Activated naive CD4-positive, alpha-beta T cell treated with anti-CD3 and anti-CD28 coated beads, Interleukin-2, amount 50 U/mL, for 24 hours (primary cell): Measurements from ENCODE around the gene PCF11.
A peak's percentile ranks its signal among the peaks of the same experiment; 100 is the strongest.
"Not testable (repeated sequence)": the region's sequence is repeated elsewhere in the genome, so short reads cannot be mapped to it uniquely, and the experiment has no call there.

Source experiments
- H3K27ac Mint-ChIP-seq: one replicate; pipeline ENCODE4 v1.8.0; 2021; ENCODE audit warnings: mild to moderate bottlenecking, mixed read lengths
- H3K27me3 Mint-ChIP-seq: one replicate; pipeline ENCODE4 v1.8.0; 2021; ENCODE audit warnings: mixed read lengths
- H3K36me3 Mint-ChIP-seq: one replicate; pipeline ENCODE4 v1.8.0; 2021; ENCODE audit warnings: mixed read lengths
- H3K4me1 Mint-ChIP-seq: one replicate; pipeline ENCODE4 v1.8.0; 2021; ENCODE audit warnings: mixed read lengths
- H3K4me3 Mint-ChIP-seq: one replicate; pipeline ENCODE4 v1.8.0; 2021; ENCODE audit warnings: mild to moderate bottlenecking, mixed read lengths
- H3K9me3 Mint-ChIP-seq: one replicate; pipeline ENCODE4 v1.8.0; 2021; ENCODE audit warnings: mixed read lengths

PCF11 gene

DNA sequence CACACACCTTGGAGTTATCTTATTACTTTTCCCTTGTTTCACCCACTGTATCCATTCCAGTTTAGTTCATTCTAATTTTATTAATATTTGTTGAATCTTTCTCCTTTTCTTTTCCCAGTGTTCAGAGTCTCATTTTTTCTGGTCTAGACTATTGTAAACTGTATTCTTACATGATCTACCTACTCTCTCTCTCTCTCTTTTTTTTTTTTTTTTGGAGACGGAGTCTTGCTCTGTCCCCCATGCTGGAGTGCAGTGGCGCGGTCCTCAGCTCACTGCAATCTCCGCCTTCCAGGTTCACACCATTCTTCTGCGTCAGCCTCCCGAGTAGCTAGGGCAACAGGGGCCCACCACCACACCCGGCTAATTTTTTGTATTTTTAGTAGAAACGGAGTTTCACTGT, 38.7 kb downstream of the PCF11 start:
- Mint-ChIP-seq H3K9me3 (no peaks in the 10 kb centered on the region), H3K27ac (peak overlapping the region; percentile 53)

DNA sequence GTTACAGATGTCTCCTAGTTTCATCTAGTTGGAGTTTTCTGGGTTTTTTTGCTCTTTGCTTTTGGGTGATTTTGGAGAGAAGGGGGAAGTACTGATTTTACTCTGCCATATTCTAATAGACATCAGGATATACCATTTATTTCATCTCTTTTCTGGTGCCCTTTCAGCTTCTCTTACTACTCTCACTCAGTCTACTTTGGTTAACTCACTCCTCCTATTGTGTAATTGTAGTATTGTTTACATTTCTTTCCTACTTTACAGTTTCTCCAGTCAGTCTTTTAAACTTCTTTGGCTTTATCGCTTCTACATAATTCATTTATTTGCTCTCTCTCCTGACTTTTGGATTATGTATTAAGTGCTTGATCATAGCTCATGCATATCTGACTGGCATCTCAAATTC, 43.1 kb downstream of the PCF11 start:
- H3K27ac Mint-ChIP-seq, result no peak overlapping the region
- no peaks in the 10 kb centered on the region for H3K27me3 Mint-ChIP-seq
- H3K36me3 Mint-ChIP-seq, result peaks cover 11% of the 10 kb centered on the region
- no peaks in the 10 kb centered on the region for H3K9me3 Mint-ChIP-seq
- peaks cover 26% of the 10 kb centered on the region for H3K4me1 Mint-ChIP-seq
- no peak overlapping the region for H3K4me3 Mint-ChIP-seq

More for the DNA sequence above, 38.7 kb downstream of the PCF11 start:
- Mint-ChIP-seq H3K27me3 (no peaks in the 10 kb centered on the region), H3K36me3 (peaks cover 17% of the 10 kb centered on the region), H3K4me3 (peak overlapping the region; percentile 100), H3K4me1 (peaks cover 52% of the 10 kb centered on the region)

DNA sequence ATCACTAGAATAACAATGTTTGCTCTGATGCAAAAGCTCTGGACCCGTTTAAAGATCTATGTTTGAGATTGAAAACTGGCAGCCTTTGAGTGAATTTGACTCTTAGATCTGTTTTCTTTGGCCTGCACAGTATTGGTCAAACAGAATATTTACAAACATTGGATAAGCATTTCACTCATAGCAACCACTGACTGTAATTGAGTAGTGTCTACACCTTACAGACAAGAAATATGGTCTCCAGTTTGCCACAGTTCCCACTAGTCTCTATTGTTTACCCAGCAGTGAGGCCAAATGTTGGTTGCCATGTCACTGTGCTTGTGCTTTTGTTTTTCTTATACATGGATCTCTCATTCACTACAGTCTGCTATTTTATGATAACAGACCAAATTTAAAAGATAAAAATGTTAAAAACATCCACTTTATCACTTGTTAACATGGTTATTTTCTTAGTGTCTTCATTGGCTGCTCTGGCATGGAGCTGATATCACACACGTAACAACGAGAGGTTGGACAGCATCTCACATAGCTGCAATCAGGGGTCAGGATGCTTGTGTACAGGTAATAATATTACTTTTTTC, 48.8 kb downstream of the PCF11 start:
- Mint-ChIP-seq H3K4me3 (no peak overlapping the region), H3K9me3 (no peaks in the 10 kb centered on the region), H3K4me1 (no peaks in the 10 kb centered on the region), H3K36me3 (peaks cover 8% of the 10 kb centered on the region), H3K27me3 (no peaks in the 10 kb centered on the region), H3K27ac (no peak overlapping the region)

DNA sequence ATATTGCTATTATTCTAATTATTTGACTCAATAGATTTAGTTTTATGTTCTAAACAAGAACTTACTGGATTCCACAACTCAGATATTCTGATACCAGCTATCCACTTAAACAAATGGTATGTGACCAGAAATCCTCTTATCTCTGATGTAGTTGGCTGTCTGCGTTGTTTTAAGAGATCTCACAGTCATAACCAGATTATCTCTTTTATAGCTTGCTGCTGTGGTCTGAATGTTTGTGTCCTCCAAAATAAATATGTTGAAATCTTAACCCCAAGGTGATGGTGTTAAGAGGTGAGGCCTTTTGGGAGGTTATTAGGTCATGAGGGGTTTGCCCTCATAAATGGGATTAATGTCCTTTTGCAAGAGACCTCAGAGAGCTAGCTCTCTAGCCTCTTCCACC, 49.3 kb downstream of the PCF11 start:
- Mint-ChIP-seq H3K27ac (no peak overlapping the region), H3K4me1 (no peaks in the 10 kb centered on the region), H3K4me3 (no peak overlapping the region), H3K36me3 (peaks cover 8% of the 10 kb centered on the region), H3K9me3 (no peaks in the 10 kb centered on the region), H3K27me3 (no peaks in the 10 kb centered on the region)

DNA sequence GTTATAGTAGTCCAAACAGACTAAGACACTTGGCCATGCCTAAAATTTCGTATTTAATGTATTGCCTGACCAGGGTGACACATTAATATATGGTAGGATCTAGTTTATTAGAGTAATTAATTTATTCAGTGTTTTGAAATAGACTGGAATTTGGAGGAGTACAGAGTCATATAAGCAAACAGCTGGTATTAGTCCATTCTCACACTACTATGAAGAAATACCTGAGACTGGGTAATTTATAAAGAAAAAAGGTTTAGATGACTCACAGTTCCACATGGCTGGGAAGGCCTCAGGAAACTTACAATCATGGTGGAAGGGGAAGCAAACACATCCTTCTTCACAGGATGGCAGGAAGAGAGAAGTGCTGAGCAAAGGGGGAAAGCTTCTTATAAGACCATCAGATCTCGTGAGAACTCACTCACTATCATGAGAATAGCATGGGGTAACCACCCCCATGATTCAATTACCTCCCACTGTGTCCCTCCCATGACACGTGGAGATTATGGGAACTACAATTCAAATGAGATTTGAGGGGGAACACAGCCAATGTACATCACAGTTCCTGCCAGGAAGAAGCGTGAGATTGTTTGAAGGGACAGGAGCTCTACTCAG, 49.9 kb downstream of the PCF11 start:
- not testable (repeated sequence) for H3K4me1 Mint-ChIP-seq, H3K4me3 Mint-ChIP-seq, H3K27me3 Mint-ChIP-seq, H3K36me3 Mint-ChIP-seq, H3K9me3 Mint-ChIP-seq, H3K27ac Mint-ChIP-seq

DNA sequence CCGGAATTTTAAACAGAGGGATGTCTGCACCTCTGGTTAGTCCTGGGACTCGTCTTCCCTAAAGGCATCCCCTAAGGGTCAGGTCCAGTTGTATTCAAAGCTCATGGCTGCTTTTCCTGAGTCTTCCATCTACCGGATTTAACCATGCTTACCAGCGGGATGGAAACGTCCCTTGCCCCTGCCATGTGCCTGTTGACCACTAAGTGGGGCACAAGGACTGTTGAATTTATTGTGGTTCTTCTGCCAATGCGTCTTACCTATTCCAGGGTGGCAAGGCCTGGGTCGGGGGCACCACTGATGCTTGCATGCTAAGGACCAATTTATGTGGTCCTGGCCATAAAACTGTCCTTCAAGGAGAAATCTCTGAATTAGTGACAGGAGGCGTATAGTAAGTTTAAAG, 62.2 kb downstream of the PCF11 start:
- Mint-ChIP-seq H3K36me3 (peaks cover 5% of the 10 kb centered on the region), H3K4me3 (no peak overlapping the region), H3K27me3 (no peaks in the 10 kb centered on the region), H3K27ac (no peak overlapping the region), H3K9me3 (no peaks in the 10 kb centered on the region), H3K4me1 (no peaks in the 10 kb centered on the region)

DNA sequence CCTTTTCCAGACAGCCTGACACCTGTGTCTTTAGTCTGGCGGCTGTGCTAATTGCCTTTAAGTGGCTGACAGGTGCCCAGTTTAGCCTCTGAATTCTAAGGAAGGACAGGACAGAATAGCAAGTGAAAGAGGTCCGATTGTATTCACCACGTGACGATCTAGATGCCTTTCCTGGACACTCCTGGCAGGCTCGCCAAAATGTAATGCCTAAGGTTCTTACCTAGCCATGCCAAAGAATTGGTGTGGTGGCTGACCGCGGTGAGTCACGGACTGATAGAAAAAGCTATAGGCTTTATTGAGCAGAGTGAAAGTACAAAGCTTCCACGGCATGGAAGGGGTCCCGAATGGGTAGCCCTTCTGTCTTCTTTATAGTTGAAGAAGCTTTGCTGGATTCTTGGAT, 63.3 kb downstream of the PCF11 start:
- peaks cover 3% of the 10 kb centered on the region for H3K36me3 Mint-ChIP-seq
- no peak overlapping the region for H3K27ac Mint-ChIP-seq
- H3K9me3 Mint-ChIP-seq, result no peaks in the 10 kb centered on the region
- no peaks in the 10 kb centered on the region for H3K27me3 Mint-ChIP-seq
- no peak overlapping the region for H3K4me3 Mint-ChIP-seq
- no peaks in the 10 kb centered on the region for H3K4me1 Mint-ChIP-seq

DNA sequence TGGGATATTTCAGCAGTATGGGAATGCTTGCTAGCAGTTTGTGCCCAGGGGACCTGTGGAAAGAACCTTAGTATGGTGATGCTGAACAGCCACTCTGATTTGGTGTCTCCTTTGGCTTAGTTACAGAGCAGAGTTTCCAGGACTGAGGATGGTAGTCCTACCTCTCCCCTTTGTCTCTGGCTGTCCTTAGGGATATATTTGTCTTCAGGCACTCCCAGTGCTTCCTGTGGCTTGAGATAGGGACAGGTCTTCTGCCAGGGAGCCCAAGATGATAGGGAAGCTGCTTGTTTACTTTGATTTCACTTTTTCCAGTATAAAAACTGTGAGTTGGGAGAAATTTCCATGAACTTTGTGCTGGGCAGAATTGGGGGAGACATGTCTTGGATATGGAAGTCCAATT, 64.8 kb downstream of the PCF11 start:
- no peaks in the 10 kb centered on the region for H3K9me3 Mint-ChIP-seq
- H3K4me3 Mint-ChIP-seq, result no peak overlapping the region
- H3K4me1 Mint-ChIP-seq, result no peaks in the 10 kb centered on the region
- no peaks in the 10 kb centered on the region for H3K36me3 Mint-ChIP-seq
- no peaks in the 10 kb centered on the region for H3K27me3 Mint-ChIP-seq
- no peak overlapping the region for H3K27ac Mint-ChIP-seq

- Mint-ChIP-seq H3K27ac (no peak overlapping the region), H3K4me1 (no peaks in the 10 kb centered on the region), H3K4me3 (no peak overlapping the region), H3K9me3 (no peaks in the 10 kb centered on the region), H3K36me3 (no peaks in the 10 kb centered on the region), H3K27me3 (no peaks in the 10 kb centered on the region)
Measured at GRCh38 chr11:83222499-83222898, 65.6 kb downstream of the PCF11 start.

- H3K4me3 Mint-ChIP-seq, result no peak overlapping the region
- H3K36me3 Mint-ChIP-seq, result no peaks in the 10 kb centered on the region
- H3K27ac Mint-ChIP-seq, result no peak overlapping the region
Measured at GRCh38 chr11:83223457-83223856, 66.5 kb downstream of the PCF11 start.

DNA sequence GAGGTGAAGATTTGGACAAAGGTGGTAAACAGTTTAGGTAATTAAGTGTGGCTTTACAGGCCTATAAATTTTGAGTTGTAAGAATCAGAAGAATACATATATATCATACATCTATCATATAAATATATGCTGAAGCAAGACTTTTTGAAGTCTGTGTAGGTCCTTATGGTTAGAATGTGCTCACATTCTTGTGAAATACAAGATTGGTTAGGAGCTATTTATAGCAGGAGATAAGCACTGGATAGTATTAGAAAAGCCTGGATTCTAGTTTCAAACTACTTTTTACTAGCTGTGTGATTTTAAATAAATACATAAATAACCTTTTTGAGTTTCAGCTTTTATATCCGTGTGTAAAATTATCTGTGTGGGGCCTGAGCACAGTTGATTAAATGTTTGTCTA, 78.9 kb downstream of the PCF11 start:
- Mint-ChIP-seq H3K9me3 (no peaks in the 10 kb centered on the region), H3K36me3 (peaks cover 6% of the 10 kb centered on the region), H3K4me1 (no peaks in the 10 kb centered on the region), H3K27ac (no peak overlapping the region), H3K27me3 (no peaks in the 10 kb centered on the region), H3K4me3 (no peak overlapping the region)

More at GRCh38 chr11:83223457-83223856, 66.5 kb downstream of the PCF11 start:
- H3K27me3 Mint-ChIP-seq, result no peaks in the 10 kb centered on the region
- H3K9me3 Mint-ChIP-seq, result no peaks in the 10 kb centered on the region
- no peaks in the 10 kb centered on the region for H3K4me1 Mint-ChIP-seq
